Suprapubic skin (tissue), 4 donors: Measurements from ENCODE around the gene UNC93A. TPM values are rescaled to one million over a fixed set of nuclear protein-coding genes. Genes with fewer than 3 reads are reported as not detected.
A peak's percentile ranks its signal among the peaks of the same experiment; 100 is the strongest.

Experiments used
- DNase-seq, 2 donors: peaks; one replicate each; pipeline ENCODE4 v3.0.0-alpha.2; 2019; ENCODE audit warnings: low spot score in 2 of 2
- H3K27ac ChIP-seq: fragments of 200-600 bp; sonication (generic); one replicate; pipeline ENCODE4 v1.5.1; 2019
- H3K27me3 ChIP-seq: fragments of 200-600 bp; sonication (generic); one replicate; pipeline ENCODE4 v1.5.1; 2019
- H3K36me3 ChIP-seq: fragments of 200-600 bp; sonication (generic); one replicate; pipeline ENCODE4 v1.5.1; 2019
- H3K4me1 ChIP-seq: fragments of 200-600 bp; sonication (generic); one replicate; pipeline ENCODE4 v1.5.1; 2019
- H3K4me3 ChIP-seq: fragments of 200-600 bp; sonication (generic); one replicate; pipeline ENCODE4 v1.5.1; 2019; ENCODE audit warnings: mild to moderate bottlenecking
- H3K9me3 ChIP-seq: fragments of 200-600 bp; sonication (generic); one replicate; pipeline ENCODE4 v1.5.1; 2019
- EP300 ChIP-seq: sonication (generic); formaldehyde crosslinking; IDR thresholded peaks from one replicate; pipeline ENCODE4 v1.6.1; 2017; ENCODE audit warnings: antibody characterized with exemption
- POLR2A ChIP-seq, 2 donors: fragments of 450-650 bp; IDR thresholded peaks; one replicate each; pipeline ENCODE4 v1.6.1; 2017; ENCODE audit warnings: antibody characterized with exemption in 2 of 2, mild to moderate bottlenecking in 2 of 2, moderate library complexity in 2 of 2
- POLR2AphosphoS5 ChIP-seq, 3 donors: sonication (generic); formaldehyde crosslinking; IDR thresholded peaks; one replicate each; pipeline ENCODE4 v1.6.1; 2017; ENCODE audit warnings: antibody characterized with exemption in 3 of 3
- WGBS: methylation state at CpG from one replicate; pipeline ENCODE4 v1.1.5; 2018; 5-methylcytosine and 5-hydroxymethylcytosine counted together
- total RNA-seq, 4 donors: library from RNA; depleted of rRNA; stranded (reverse); fragments of >200 nt; gene quantifications; one replicate each; pipeline ENCODE4 v1.1.0, GENCODE V29; 2016
- TF ChIP-seq, protein P1 (sequence below), 2 donors: fragments of 200-600 bp in 1 of 2; fragments of 450-650 bp in 1 of 2; sonication (generic) in 1 of 2; IDR thresholded peaks; one replicate each; pipeline ENCODE4 v1.5.1; 2016 to 2019; ENCODE audit warnings: antibody characterized with exemption in 2 of 2, mild to moderate bottlenecking in 1 of 2, moderate library complexity in 1 of 2

Gene UNC93A
- total RNA-seq, 4 donors from 2014 or later, result 16.1 to 41.7 (median 30.2) TPM

- H3K4me1 ChIP-seq, result no peaks in the 10 kb centered on the region
- no peaks in the 10 kb centered on the region for H3K36me3 ChIP-seq
- 92% methylated on average over 6 of the region's 6 CpGs for WGBS
- no peaks in the 10 kb centered on the region for H3K9me3 ChIP-seq
- no peak overlapping the region for H3K27ac ChIP-seq
- DNase-seq, result no peak
- TF ChIP-seq POLR2AphosphoS5 (IDR thresholded peaks at IDR 0.05), result no peak
- no peak for TF ChIP-seq POLR2A (IDR thresholded peaks at IDR 0.05)
- TF ChIP-seq, protein P1, sequence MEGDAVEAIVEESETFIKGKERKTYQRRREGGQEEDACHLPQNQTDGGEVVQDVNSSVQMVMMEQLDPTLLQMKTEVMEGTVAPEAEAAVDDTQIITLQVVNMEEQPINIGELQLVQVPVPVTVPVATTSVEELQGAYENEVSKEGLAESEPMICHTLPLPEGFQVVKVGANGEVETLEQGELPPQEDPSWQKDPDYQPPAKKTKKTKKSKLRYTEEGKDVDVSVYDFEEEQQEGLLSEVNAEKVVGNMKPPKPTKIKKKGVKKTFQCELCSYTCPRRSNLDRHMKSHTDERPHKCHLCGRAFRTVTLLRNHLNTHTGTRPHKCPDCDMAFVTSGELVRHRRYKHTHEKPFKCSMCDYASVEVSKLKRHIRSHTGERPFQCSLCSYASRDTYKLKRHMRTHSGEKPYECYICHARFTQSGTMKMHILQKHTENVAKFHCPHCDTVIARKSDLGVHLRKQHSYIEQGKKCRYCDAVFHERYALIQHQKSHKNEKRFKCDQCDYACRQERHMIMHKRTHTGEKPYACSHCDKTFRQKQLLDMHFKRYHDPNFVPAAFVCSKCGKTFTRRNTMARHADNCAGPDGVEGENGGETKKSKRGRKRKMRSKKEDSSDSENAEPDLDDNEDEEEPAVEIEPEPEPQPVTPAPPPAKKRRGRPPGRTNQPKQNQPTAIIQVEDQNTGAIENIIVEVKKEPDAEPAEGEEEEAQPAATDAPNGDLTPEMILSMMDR (IDR thresholded peaks at IDR 0.05), result no peak
- TF ChIP-seq EP300, result no peak
- H3K4me3 ChIP-seq, result no peak overlapping the region
- peaks cover 9% of the 10 kb centered on the region for H3K27me3 ChIP-seq
These were observed 19.0 kb upstream of the UNC93A start for GRCh38 chr6:167272151-167272550.

GRCh38 chr6:167272696-167273379, 18.3 kb upstream of the UNC93A start:
- 74% methylated on average over 11 of the region's 11 CpGs for WGBS
- no peaks in the 10 kb centered on the region for H3K36me3 ChIP-seq
- no peaks in the 10 kb centered on the region for H3K9me3 ChIP-seq
- DNase-seq, result no peak
- no peak overlapping the region for H3K4me3 ChIP-seq
- H3K27me3 ChIP-seq, result peaks cover 16% of the 10 kb centered on the region
- TF ChIP-seq EP300, result no peak
- no peak for TF ChIP-seq POLR2A (IDR thresholded peaks at IDR 0.05)
- TF ChIP-seq POLR2AphosphoS5 (IDR thresholded peaks at IDR 0.05), result no peak
- TF ChIP-seq, protein P1 (IDR thresholded peaks at IDR 0.05), result no peak
- no peaks in the 10 kb centered on the region for H3K4me1 ChIP-seq
- H3K27ac ChIP-seq, result no peak overlapping the region

DNA sequence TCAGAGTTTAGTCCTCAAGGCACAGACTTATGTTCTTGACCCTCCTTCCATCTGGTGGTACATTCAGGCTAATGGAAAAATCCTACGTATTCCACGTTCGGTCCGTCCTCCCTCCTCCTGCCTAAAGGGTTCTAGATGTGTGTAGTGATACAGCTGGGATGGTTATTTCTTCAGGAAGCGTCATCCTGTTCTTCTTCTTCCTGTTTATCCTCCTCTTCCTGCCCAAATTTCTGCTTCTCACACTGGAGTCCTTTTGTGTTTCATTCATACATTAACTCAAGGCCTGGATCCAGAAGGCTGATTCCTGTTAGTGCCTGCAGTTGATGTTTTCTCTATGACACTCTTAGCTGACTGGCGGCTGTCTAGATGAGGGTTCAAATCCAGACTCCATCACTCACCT, 16.8 kb upstream of the UNC93A start:
- Histone ChIP-seq H3K27me3 (peaks cover 20% of the 10 kb centered on the region), H3K27ac (no peak overlapping the region), H3K4me1 (no peaks in the 10 kb centered on the region), H3K9me3 (no peaks in the 10 kb centered on the region), H3K36me3 (no peaks in the 10 kb centered on the region), H3K4me3 (no peak overlapping the region)
- DNase-seq, result no peak
- WGBS, result 89% methylated on average over 6 of the region's 6 CpGs
- TF ChIP-seq POLR2A (IDR thresholded peaks at IDR 0.05) (no peak), EP300 (no peak), POLR2AphosphoS5 (IDR thresholded peaks at IDR 0.05) (no peak)
- TF ChIP-seq, protein P1 (IDR thresholded peaks at IDR 0.05), result no peak

DNA sequence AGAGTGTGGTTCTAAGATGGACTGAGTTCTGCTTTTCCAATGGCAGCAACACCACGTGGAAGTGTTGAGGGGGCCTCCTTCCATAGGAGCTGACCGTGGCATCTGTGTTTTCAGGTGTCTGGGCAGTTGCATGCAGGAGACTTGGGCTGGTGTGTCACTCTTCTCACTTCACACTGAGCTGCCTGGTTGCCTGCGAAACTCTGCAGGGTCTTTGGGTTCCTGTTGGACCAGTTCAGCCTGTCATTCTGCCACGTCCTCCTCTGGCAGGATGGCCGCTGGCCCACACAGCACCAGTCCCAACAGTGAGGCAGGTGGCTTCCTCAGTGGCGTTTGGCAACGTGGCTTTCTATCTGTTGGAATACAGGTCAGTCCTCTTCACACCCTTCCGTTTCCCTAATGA, 16.1 kb upstream of the UNC93A start:
- no peaks in the 10 kb centered on the region for H3K36me3 ChIP-seq
- no peaks in the 10 kb centered on the region for H3K9me3 ChIP-seq
- H3K4me3 ChIP-seq, result no peak overlapping the region
- TF ChIP-seq, protein P1 (IDR thresholded peaks at IDR 0.05), result no peak
- TF ChIP-seq EP300, result no peak
- TF ChIP-seq POLR2AphosphoS5 (IDR thresholded peaks at IDR 0.05), result no peak
- no peak for TF ChIP-seq POLR2A (IDR thresholded peaks at IDR 0.05)
- H3K27ac ChIP-seq, result peak overlapping the region; percentile 20
- DNase-seq, result no peak
- peaks cover 22% of the 10 kb centered on the region for H3K27me3 ChIP-seq
- 72% methylated on average over 8 of the region's 8 CpGs for WGBS
- no peaks in the 10 kb centered on the region for H3K4me1 ChIP-seq

GRCh38 chr6:167275436-167275835, 15.7 kb upstream of the UNC93A start:
- H3K4me3 ChIP-seq, result no peak overlapping the region
- 42% methylated on average over 3 of the region's 4 CpGs for WGBS
- peaks cover 23% of the 10 kb centered on the region for H3K27me3 ChIP-seq
- H3K27ac ChIP-seq, result peak overlapping the region; percentile 20
- no peak for DNase-seq
- TF ChIP-seq EP300 (no peak), POLR2A (IDR thresholded peaks at IDR 0.05) (no peak), POLR2AphosphoS5 (IDR thresholded peaks at IDR 0.05) (no peak)
- TF ChIP-seq, protein P1 (IDR thresholded peaks at IDR 0.05), result no peak
- no peaks in the 10 kb centered on the region for H3K9me3 ChIP-seq
- no peaks in the 10 kb centered on the region for H3K4me1 ChIP-seq
- H3K36me3 ChIP-seq, result no peaks in the 10 kb centered on the region
